22Rv1 (cell line): ENCODE data around the gene COL12A1.

Experiments used
- H3K27ac ChIP-seq: fragments of 450-650 bp; 2 replicates; pipeline ENCODE4 v1.5.1; 2017
- CTCF ChIP-seq: fragments of 450-650 bp; IDR thresholded peaks from 2 replicates; pipeline ENCODE4 v1.5.1; 2017; ENCODE audit warnings: mild to moderate bottlenecking
- ZFX ChIP-seq: fragments of 450-650 bp; IDR thresholded peaks from 2 replicates; pipeline ENCODE4 v1.6.1; 2017; ENCODE audit warnings: antibody characterized with exemption, borderline replicate concordance

The COL12A1 gene

GRCh38 chr6:75094614-75095200, 111.1 kb downstream of the COL12A1 start:
- TF ChIP-seq CTCF (no peak), ZFX (no peak)
- no peak overlapping the region for H3K27ac ChIP-seq

- no peak for TF ChIP-seq ZFX
- TF ChIP-seq CTCF, result no peak
- H3K27ac ChIP-seq, result no peak overlapping the region
These were observed 114.2 kb downstream of the COL12A1 start for GRCh38 chr6:75091467-75092190.

GRCh38 chr6:75090576-75090975, 115.3 kb downstream of the COL12A1 start:
- TF ChIP-seq ZFX, result no peak
- no peak for TF ChIP-seq CTCF

GRCh38 chr6:75089921-75090320, 115.9 kb downstream of the COL12A1 start:
- no peak for TF ChIP-seq CTCF
- no peak for TF ChIP-seq ZFX
- H3K27ac ChIP-seq, result no peak overlapping the region

More at GRCh38 chr6:75090576-75090975, 115.3 kb downstream of the COL12A1 start:
- no peak overlapping the region for H3K27ac ChIP-seq

- TF ChIP-seq ZFX (no peak), CTCF (no peak)
These were observed 116.5 kb downstream of the COL12A1 start for GRCh38 chr6:75089151-75089897.

GRCh38 chr6:75085931-75086635, 119.8 kb downstream of the COL12A1 start:
- H3K27ac ChIP-seq, result no peak overlapping the region
- TF ChIP-seq ZFX (no peak), CTCF (no peak)

More at GRCh38 chr6:75089151-75089897, 116.5 kb downstream of the COL12A1 start:
- no peak overlapping the region for H3K27ac ChIP-seq
